B cell (primary cell): ENCODE data around the gene REEP2. TPM values are rescaled to one million over a fixed set of nuclear protein-coding genes. Genes with fewer than 3 reads are reported as not detected.

Source experiments
- ATAC-seq: fragments of 200-7000 bp; cut with Tn5 transposase; one replicate; pipeline ENCODE4 v1.10.0; 2021; ENCODE audit warnings: low read depth, mild to moderate bottlenecking, moderate number of reproducible peaks, moderate library complexity
- CTCF ChIA-PET: fragments of 350-600 bp; sonication (Branson Sonifier 250); formaldehyde crosslinking; loops from one replicate; lab custom pipeline; 2021; ENCODE audit warnings: antibody characterized with exemption, inconsistent platforms; lab: Charles Lee
- POLR2A ChIA-PET: fragments of 350-600 bp; sonication (Branson Sonifier 250); formaldehyde crosslinking; loops from one replicate; lab custom pipeline; 2021; ENCODE audit warnings: antibody characterized with exemption; lab: Charles Lee
- DNase-seq: peaks from one replicate; pipeline ENCODE4 v3.0.0; 2013
- H2AFZ ChIP-seq: 2 replicates; pipeline ENCODE4 v1.6.1; 2012; ENCODE audit warnings: mild to moderate bottlenecking, low read depth, low read length; ENCODE audit not compliant: insufficient read depth, poor library complexity, severe bottlenecking
- H3K27ac ChIP-seq, 2 donors: 1 replicate in 1 of 2; 2 replicates in 1 of 2; pipeline ENCODE4 v1.5.1; 2012 to 2013; ENCODE audit warnings: low read length in 2 of 2, mild to moderate bottlenecking in 2 of 2, moderate library complexity in 1 of 2
- H3K27me3 ChIP-seq, 4 experiments: fragments of 200-600 bp in 1 of 4; sonication (generic) in 1 of 4; replicated peaks in 1 of 4; 1 replicate in 2 of 4; 2 replicates in 2 of 4; pipeline versions ENCODE4 v1.6.1 to v1.7.0; 2013 to 2016; ENCODE audit warnings: low read length in 3 of 4, mild to moderate bottlenecking in 2 of 4, mixed read lengths in 1 of 4, moderate library complexity in 1 of 4; ENCODE audit not compliant: insufficient read depth in 4 of 4, control insufficient read depth in 3 of 4; ENCODE audit errors: control extremely low read depth in 1 of 4
- H3K36me3 ChIP-seq, 2 experiments: replicated peaks in 1 of 2; 1 replicate in 1 of 2; 2 replicates in 1 of 2; pipeline versions ENCODE4 v1.6.1 to v1.7.1; 2013; ENCODE audit warnings: low read length in 1 of 2; ENCODE audit not compliant: insufficient read depth in 2 of 2, control insufficient read depth in 1 of 2; ENCODE audit errors: control extremely low read depth in 1 of 2, extremely low read depth in 1 of 2
- H3K4me1 ChIP-seq, 2 donors: fragments of 200-600 bp in 1 of 2; sonication (generic) in 1 of 2; 1 replicate in 1 of 2; 2 replicates in 1 of 2; pipeline versions ENCODE4 v1.5.1 to v1.6.1; 2013 to 2017; ENCODE audit warnings: low read length in 2 of 2; ENCODE audit not compliant: control insufficient read depth in 2 of 2, insufficient read depth in 2 of 2
- H3K4me2 ChIP-seq: replicated peaks from 2 replicates; pipeline ENCODE3; 2012; ENCODE audit warnings: mild to moderate bottlenecking, low read depth, low read length; ENCODE audit not compliant: poor library complexity, severe bottlenecking
- H3K4me3 ChIP-seq, 5 experiments: fragments of 200-600 bp in 1 of 5; sonication (generic) in 1 of 5; 1 replicate in 3 of 5; 2 replicates in 2 of 5; pipeline versions ENCODE4 v1.5.1 to v1.7.0; 2011 to 2016; ENCODE audit warnings: low read length in 4 of 5, mild to moderate bottlenecking in 4 of 5, low read depth in 2 of 5, control low read depth in 1 of 5, moderate library complexity in 1 of 5; ENCODE audit not compliant: insufficient read depth in 1 of 5; ENCODE audit errors: control extremely low read depth in 1 of 5, extremely low read depth in 1 of 5
- H3K79me2 ChIP-seq: fragments of 200-600 bp; sonication (generic); one replicate; pipeline ENCODE4 v1.6.0; 2016; ENCODE audit warnings: low read length; ENCODE audit not compliant: control insufficient read depth, insufficient read depth
- H3K9ac ChIP-seq: fragments of 200-600 bp; sonication (generic); 2 replicates; pipeline ENCODE4 v1.6.1; 2017; ENCODE audit warnings: mild to moderate bottlenecking, low read length, moderate library complexity
- H3K9me3 ChIP-seq, 3 donors: one replicate each; pipeline versions ENCODE4 v1.6.1 to v1.7.1; 2013; ENCODE audit warnings: low read length in 2 of 3; ENCODE audit not compliant: control insufficient read depth in 2 of 3, insufficient read depth in 1 of 3; ENCODE audit errors: control extremely low read depth in 1 of 3
- H4K20me1 ChIP-seq: 2 replicates; pipeline ENCODE4 v1.6.0; 2012; ENCODE audit warnings: mild to moderate bottlenecking, low read length; ENCODE audit not compliant: insufficient read depth, control insufficient read depth, poor library complexity, severe bottlenecking
- H3K27ac Mint-ChIP-seq: one replicate; pipeline ENCODE4 v1.8.0; 2021; ENCODE audit warnings: mixed read lengths
- H3K27me3 Mint-ChIP-seq: one replicate; pipeline ENCODE4 v1.8.0; 2021; ENCODE audit warnings: mixed read lengths
- H3K4me1 Mint-ChIP-seq: one replicate; pipeline ENCODE4 v1.8.0; 2021; ENCODE audit warnings: mixed read lengths
- H3K4me3 Mint-ChIP-seq: one replicate; pipeline ENCODE4 v1.8.0; 2021; ENCODE audit warnings: mixed read lengths
- H3K9me3 Mint-ChIP-seq: one replicate; pipeline ENCODE4 v1.8.0; 2022; ENCODE audit warnings: mixed read lengths; ENCODE audit not compliant: insufficient read depth
- EZH2 ChIP-seq: IDR thresholded peaks from 2 replicates; pipeline ENCODE4 v1.6.1; 2012; ENCODE audit warnings: borderline replicate concordance, low read depth, mild to moderate bottlenecking, moderate library complexity, low read length; ENCODE audit not compliant: insufficient read depth, poor library complexity, severe bottlenecking
- WGBS: methylation state at CpG from one replicate; pipeline ENCODE4 v1.1.5; 2013; ENCODE audit warnings: missing lambda C conversion rate; ENCODE audit not compliant: insufficient coverage; 5-methylcytosine and 5-hydroxymethylcytosine counted together
- intact Hi-C: fragments of 100-400 bp; cut with micrococcal nuclease; formaldehyde crosslinking; loops from one replicate; pipeline ENCODE4 v1.10.0; 2022
- polyA plus RNA-seq: library from polyadenylated mRNA; depleted of rRNA; stranded (reverse); fragments of >200 nt; gene quantifications from 2 replicates; pipeline ENCODE4 v1.2.3, GENCODE V29; 2012
- total RNA-seq, 2 donors: library from RNA; stranded (reverse); fragments of 120-200 nt in 1 of 2; gene quantifications; 1 replicate in 1 of 2; 2 replicates in 1 of 2; pipeline versions ENCODE4 v1.2.3 to v1.2.4, GENCODE V29; 2013 to 2022
- TF ChIP-seq, protein P1 (sequence below): fragments of 200-600 bp; IDR thresholded peaks from one replicate; pipeline ENCODE4 v1.8.0; 2022; ENCODE audit warnings: antibody characterized with exemption, mild to moderate bottlenecking

REEP2 gene
- total and polyA plus RNA-seq, 2 donors (not counting 1 experiment from before 2014, with no cell fraction given) = 0.20 TPM; not detected in 1

GRCh38 chr5:138464388-138465260 is 25.8 kb downstream of the REEP2 start:
- Histone ChIP-seq H4K20me1 (peaks cover 25% of the 10 kb centered on the region), H3K4me2 (peak overlapping the region; percentile 100), H3K4me3 (peak overlapping the region; percentile 57 to 98 (median 67)), H3K4me1 (peaks cover 21 to 37% of the 10 kb centered on the region in 2 donors), H3K36me3 (peaks cover 0 to 2% of the 10 kb centered on the region in 2 experiments), H2AFZ (peak overlapping the region; percentile 87), H3K9ac (peak overlapping the region; percentile 91), H3K9me3 (peaks cover 0 to under 1% (median 0%) of the 10 kb centered on the region in 3 donors), H3K27ac (peak overlapping the region; percentile 89 to 98), H3K27me3 (no peaks in the 10 kb centered on the region), H3K79me2 (peaks cover 3% of the 10 kb centered on the region)
- under 1% methylated on average over 64 of the region's 64 CpGs for WGBS
- H3K9me3 Mint-ChIP-seq = no peaks in the 10 kb centered on the region
- no peaks in the 10 kb centered on the region for H3K27me3 Mint-ChIP-seq
- intact Hi-C loops = loop anchor here (1.0 to 10.0 kb wide), 10 partner anchors 14 to 940 kb away; partner anchors contain the start of genes CDC23, ETF1, FAM53C and HSPA9
- peaks cover 46% of the 10 kb centered on the region for H3K4me1 Mint-ChIP-seq
- peak overlapping the region; percentile 94 for H3K4me3 Mint-ChIP-seq
- ATAC-seq (peak; percentile 66), DNase-seq (peak; percentile 99)
- H3K27ac Mint-ChIP-seq = peak overlapping the region; percentile 81
- TF ChIP-seq, protein P1, sequence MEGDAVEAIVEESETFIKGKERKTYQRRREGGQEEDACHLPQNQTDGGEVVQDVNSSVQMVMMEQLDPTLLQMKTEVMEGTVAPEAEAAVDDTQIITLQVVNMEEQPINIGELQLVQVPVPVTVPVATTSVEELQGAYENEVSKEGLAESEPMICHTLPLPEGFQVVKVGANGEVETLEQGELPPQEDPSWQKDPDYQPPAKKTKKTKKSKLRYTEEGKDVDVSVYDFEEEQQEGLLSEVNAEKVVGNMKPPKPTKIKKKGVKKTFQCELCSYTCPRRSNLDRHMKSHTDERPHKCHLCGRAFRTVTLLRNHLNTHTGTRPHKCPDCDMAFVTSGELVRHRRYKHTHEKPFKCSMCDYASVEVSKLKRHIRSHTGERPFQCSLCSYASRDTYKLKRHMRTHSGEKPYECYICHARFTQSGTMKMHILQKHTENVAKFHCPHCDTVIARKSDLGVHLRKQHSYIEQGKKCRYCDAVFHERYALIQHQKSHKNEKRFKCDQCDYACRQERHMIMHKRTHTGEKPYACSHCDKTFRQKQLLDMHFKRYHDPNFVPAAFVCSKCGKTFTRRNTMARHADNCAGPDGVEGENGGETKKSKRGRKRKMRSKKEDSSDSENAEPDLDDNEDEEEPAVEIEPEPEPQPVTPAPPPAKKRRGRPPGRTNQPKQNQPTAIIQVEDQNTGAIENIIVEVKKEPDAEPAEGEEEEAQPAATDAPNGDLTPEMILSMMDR = peak; percentile 73
- TF ChIP-seq EZH2 = no peak
- CTCF ChIA-PET = interaction anchor here (0.7 to 9.3 kb wide), 9 partner anchors 9 to 126 kb away, joined by 3 to 65 read pairs (median 5); partner anchors contain the start of genes FAM53C and REEP2
- POLR2A ChIA-PET = interaction anchor here (0.8 to 1.9 kb wide), 5 partner anchors 26 to 112 kb away, joined by 4 to 7 read pairs (median 5); partner anchors contain the start of genes ETF1, HSPA9 and KDM3B
